Kidney epithelial cell (primary cell): Measurements from ENCODE around the gene SRGAP1. TPM values are rescaled to one million over a fixed set of nuclear protein-coding genes. Genes with fewer than 3 reads are reported as not detected.
"Not testable (repeated sequence)": the region's sequence is repeated elsewhere in the genome, so short reads cannot be mapped to it uniquely, and the experiment has no call there.

Experiments used
- DNase-seq: peaks from one replicate; pipeline ENCODE4 v3.0.0-alpha.2; 2010; ENCODE audit warnings: low read depth
- H3K27me3 ChIP-seq: 2 replicates; pipeline ENCODE4 v1.6.0; 2011; ENCODE audit warnings: low read length; ENCODE audit not compliant: control insufficient read depth, insufficient read depth
- H3K36me3 ChIP-seq: 2 replicates; pipeline ENCODE4 v1.5.1; 2011; ENCODE audit warnings: low read length; ENCODE audit not compliant: control insufficient read depth, insufficient read depth
- H3K4me3 ChIP-seq: 2 replicates; pipeline ENCODE4 v1.5.1; 2011; ENCODE audit warnings: low read depth, mild to moderate bottlenecking, control low read depth, low read length
- total RNA-seq: library from RNA; depleted of rRNA; stranded (reverse); fragments of >200 nt; gene quantifications from 2 replicates; pipeline ENCODE4 v1.2.3, GENCODE V29; 2015
- TF ChIP-seq, protein P1 (sequence below): IDR thresholded peaks from 2 replicates; pipeline ENCODE4 v1.5.1; 2011; ENCODE audit warnings: mild to moderate bottlenecking, moderate library complexity, low read length, control low read depth, inconsistent platforms; ENCODE audit not compliant: insufficient read depth, poor library complexity, severe bottlenecking

Gene SRGAP1
- total RNA-seq, 1 donor from 2014 or later: 28.9 TPM

DNA sequence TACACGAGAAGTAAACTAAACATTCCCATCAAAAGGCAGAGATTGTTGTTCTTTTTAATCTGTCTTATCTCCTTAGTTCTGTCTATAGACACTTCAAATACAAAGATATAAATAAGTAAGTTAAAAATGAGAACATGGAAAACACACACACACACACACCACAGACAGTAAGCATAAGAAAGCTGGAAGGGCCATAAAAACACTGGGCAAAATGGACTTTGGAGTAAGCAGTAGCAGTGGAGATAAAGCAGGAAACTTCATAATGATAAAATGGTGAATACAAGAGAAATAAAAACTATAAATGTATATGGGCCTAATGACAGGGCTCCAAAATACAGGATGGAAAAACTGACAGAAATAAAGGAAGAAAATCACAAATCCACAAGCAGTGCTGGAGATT lies 345.0 kb downstream of the SRGAP1 start:
- no peak for DNase-seq
- H3K36me3 ChIP-seq: no peaks in the 10 kb centered on the region
- TF ChIP-seq, protein P1, sequence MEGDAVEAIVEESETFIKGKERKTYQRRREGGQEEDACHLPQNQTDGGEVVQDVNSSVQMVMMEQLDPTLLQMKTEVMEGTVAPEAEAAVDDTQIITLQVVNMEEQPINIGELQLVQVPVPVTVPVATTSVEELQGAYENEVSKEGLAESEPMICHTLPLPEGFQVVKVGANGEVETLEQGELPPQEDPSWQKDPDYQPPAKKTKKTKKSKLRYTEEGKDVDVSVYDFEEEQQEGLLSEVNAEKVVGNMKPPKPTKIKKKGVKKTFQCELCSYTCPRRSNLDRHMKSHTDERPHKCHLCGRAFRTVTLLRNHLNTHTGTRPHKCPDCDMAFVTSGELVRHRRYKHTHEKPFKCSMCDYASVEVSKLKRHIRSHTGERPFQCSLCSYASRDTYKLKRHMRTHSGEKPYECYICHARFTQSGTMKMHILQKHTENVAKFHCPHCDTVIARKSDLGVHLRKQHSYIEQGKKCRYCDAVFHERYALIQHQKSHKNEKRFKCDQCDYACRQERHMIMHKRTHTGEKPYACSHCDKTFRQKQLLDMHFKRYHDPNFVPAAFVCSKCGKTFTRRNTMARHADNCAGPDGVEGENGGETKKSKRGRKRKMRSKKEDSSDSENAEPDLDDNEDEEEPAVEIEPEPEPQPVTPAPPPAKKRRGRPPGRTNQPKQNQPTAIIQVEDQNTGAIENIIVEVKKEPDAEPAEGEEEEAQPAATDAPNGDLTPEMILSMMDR: no peak
- no peak overlapping the region for H3K4me3 ChIP-seq
- H3K27me3 ChIP-seq: no peaks in the 10 kb centered on the region

DNA sequence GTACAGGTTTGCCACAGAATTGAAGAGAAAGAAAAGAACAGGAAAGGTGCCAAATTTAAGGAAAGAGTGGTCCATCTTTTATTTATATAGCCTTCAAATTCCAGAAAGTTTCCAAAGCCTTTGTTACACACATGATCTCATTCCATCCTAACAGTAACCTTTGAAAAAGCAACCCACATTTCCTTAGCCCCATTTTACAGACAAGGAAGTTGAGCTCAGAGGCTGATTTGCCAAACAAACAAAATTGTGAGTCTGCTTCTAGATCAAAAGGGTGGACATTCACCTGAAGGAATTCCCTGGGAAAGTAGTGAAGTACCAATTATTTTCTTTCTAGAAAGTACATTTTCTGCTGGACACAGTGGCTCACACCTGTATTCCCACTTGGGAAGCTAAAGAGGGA lies 345.6 kb downstream of the SRGAP1 start:
- no peak for DNase-seq
- TF ChIP-seq, protein P1: no peak
- no peaks in the 10 kb centered on the region for H3K27me3 ChIP-seq
- no peaks in the 10 kb centered on the region for H3K36me3 ChIP-seq
- H3K4me3 ChIP-seq: no peak overlapping the region

DNA sequence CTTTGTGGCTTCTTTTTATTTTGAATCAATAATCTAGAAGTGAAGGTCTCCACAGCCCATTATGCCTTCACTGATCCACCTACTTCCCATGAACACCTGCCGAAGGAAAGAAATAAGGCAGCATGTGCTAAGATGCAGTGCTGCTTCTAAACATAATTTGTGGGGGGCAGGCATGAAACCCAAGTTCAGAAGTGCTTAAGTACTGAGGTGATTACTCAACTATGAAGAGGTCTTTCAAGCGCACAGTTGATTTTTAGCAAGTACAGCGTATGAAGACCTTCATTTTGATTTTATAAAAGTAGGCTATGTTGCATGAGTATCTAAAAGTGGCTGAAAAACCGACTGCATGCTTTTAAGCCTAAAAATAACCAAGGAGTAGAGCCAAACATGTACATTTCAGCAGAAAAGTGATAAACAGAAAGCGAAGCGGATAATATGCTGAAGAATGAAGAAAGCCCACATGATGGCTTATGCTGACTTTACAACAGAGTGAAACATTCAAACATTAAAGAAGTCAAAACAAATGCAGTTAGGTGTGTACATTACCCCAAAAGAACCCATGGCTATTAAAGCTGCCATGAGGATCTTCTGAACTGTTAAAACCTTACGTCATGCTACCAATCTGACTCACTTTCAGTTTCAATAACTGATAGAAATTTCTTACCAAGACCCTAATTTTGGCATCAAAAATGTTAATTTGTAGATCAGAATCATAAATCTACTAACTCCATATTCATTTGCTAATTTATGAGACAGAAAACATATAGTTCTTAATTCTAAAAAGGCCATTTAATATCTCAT lies 348.3 kb downstream of the SRGAP1 start:
- Histone ChIP-seq H3K36me3 (no peaks in the 10 kb centered on the region), H3K4me3 (no peak overlapping the region), H3K27me3 (no peaks in the 10 kb centered on the region)
- TF ChIP-seq, protein P1: no peak
- no peak for DNase-seq

DNA sequence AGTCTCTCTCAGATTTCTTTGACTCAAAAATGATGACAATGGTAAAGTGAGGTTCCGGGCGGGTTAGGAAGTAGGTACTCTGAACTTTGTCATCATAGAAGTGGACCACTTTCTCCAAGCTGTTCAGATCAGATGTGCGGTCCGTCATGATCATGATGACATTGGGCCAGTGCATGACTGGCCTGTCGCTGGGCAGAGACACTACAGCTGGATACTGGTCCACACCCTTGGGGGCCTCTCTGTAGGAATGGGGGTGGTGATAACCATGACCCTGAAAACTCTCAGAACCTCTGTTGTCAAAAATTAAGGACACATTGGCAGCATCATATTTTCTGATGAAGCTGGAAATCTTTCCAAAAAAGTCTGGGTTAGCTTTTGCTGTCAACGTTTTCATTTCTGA lies 349.4 kb downstream of the SRGAP1 start:
- H3K36me3 ChIP-seq: no peaks in the 10 kb centered on the region
- TF ChIP-seq, protein P1: no peak
- no peaks in the 10 kb centered on the region for H3K27me3 ChIP-seq
- no peak for DNase-seq
- no peak overlapping the region for H3K4me3 ChIP-seq

DNA sequence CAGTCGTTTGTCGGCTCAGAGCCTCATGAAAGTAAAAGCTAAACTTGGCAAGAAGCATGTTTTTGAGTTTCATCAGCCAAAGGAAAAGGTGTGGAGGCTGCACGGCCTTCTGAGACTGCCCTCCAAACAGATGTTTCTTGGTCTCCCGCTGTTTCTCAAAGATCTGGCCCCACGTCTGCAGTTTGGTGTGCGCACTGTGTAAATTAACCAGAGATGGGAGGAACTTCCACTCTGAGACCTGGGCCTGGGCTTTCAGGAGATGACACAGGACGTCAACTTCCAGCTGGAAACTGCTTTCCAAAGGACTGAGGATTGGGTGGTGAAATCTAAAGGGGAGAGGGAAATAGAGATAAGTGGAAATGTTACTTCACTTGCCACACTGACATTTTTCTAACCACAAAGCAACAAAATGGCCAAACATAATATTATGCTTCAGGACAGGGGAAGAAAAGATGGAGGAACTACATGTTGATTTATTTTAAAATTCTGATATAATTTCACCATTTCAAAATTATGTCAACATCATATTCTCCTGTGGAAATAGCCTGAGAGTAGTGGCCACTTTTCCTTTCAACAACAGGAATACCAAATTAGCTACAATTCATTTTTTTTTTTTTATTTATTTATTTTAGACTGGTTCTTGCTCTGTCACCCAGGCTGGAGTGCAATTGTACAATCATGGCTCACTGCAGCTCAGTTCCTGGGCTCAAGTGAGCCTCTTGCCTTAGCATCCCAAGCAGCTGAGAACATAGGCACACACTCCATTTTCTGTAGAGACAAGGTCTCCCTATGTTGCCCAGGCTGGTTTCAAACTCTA lies 350.0 kb downstream of the SRGAP1 start:
- Histone ChIP-seq H3K4me3 (no peak overlapping the region), H3K36me3 (no peaks in the 10 kb centered on the region), H3K27me3 (no peaks in the 10 kb centered on the region)
- TF ChIP-seq, protein P1: no peak
- no peak for DNase-seq

DNA sequence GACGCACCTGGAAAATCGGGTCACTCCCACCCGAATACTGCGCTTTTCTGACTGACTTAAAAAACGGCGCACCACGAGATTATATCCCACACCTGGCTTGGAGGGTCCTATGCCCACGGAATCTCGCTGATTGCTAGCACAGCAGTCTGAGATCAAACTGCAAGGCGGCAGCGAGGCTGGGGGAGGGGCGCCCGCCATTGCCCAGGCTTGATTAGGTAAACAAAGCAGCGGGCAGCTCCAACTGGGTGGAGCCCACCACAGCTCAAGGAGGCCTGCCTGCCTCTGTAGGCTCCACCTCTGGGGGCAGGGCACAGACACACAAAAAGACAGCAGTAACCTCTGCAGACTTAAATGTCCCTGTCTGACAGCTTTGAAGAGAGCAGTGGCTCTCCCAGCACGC lies 351.3 kb downstream of the SRGAP1 start:
- not testable (repeated sequence) for H3K4me3 ChIP-seq, H3K36me3 ChIP-seq, H3K27me3 ChIP-seq, DNase-seq
